Esophagus squamous epithelium (tissue), 5 donors: ENCODE results near the gene LMNTD2. TPM values are rescaled to one million over a fixed set of nuclear protein-coding genes. Genes with fewer than 3 reads are reported as not detected.

Source experiments
- DNase-seq: peaks from one replicate; lab custom pipeline; 2025; lab: John Stamatoyannopoulos, UW
- H3K27ac ChIP-seq, 4 donors: fragments of 200-600 bp; sonication (generic); one replicate each; pipeline ENCODE4 v1.5.1; 2016 to 2019; ENCODE audit warnings: mild to moderate bottlenecking in 1 of 4
- H3K27me3 ChIP-seq, 4 donors: fragments of 200-600 bp; sonication (generic); 1 replicate in 3 of 4; 2 replicates in 1 of 4; pipeline versions ENCODE4 v1.5.1 to v1.6.0; 2017 to 2021; ENCODE audit warnings: antibody characterized with exemption in 1 of 4
- H3K36me3 ChIP-seq, 3 donors: fragments of 200-600 bp; sonication (generic); one replicate each; pipeline ENCODE4 v1.5.1; 2016 to 2019
- H3K4me1 ChIP-seq, 3 donors: fragments of 200-600 bp; sonication (generic); one replicate each; pipeline ENCODE4 v1.5.1; 2017 to 2019
- H3K4me3 ChIP-seq, 4 donors: fragments of 200-600 bp; sonication (generic); 1 replicate in 3 of 4; 2 replicates in 1 of 4; pipeline ENCODE4 v1.5.1; 2016 to 2019; ENCODE audit warnings: mild to moderate bottlenecking in 2 of 4, moderate library complexity in 1 of 4
- H3K9me3 ChIP-seq, 3 donors: fragments of 200-600 bp; sonication (generic); one replicate each; pipeline ENCODE4 v1.5.1; 2016 to 2019
- POLR2A ChIP-seq, 4 donors: fragments of 450-650 bp; IDR thresholded peaks; one replicate each; pipeline ENCODE4 v1.6.1; 2017; ENCODE audit warnings: antibody characterized with exemption in 4 of 4, mild to moderate bottlenecking in 4 of 4, moderate library complexity in 3 of 4
- WGBS, 2 donors: methylation state at CpG; one replicate each; pipeline ENCODE4 v1.1.5; 2018; 5-methylcytosine and 5-hydroxymethylcytosine counted together
- intact Hi-C: fragments of 100-400 bp; cut with DNase I; formaldehyde crosslinking; loops from one replicate; pipeline ENCODE4 v1.15.0; 2022
- total RNA-seq, 4 donors: library from RNA; depleted of rRNA; stranded (reverse); fragments of >200 nt; gene quantifications; one replicate each; pipeline ENCODE4 v1.1.0, GENCODE V29; 2016
- TF ChIP-seq, protein P1 (sequence below), 6 experiments: fragments of 450-650 bp in 4 of 6; fragments of 200-600 bp in 2 of 6; sonication (generic) in 2 of 6; IDR thresholded peaks; one replicate each; pipeline ENCODE4 v1.5.1; 2016 to 2019; ENCODE audit warnings: antibody characterized with exemption in 6 of 6, mild to moderate bottlenecking in 4 of 6, moderate library complexity in 4 of 6
- donor health status: DM: yes; HTN: yes; CAD: no.

The LMNTD2 gene
- total RNA-seq, 4 donors from 2014 or later, result 2.1 to 4.6 (median 3.8) TPM

DNA sequence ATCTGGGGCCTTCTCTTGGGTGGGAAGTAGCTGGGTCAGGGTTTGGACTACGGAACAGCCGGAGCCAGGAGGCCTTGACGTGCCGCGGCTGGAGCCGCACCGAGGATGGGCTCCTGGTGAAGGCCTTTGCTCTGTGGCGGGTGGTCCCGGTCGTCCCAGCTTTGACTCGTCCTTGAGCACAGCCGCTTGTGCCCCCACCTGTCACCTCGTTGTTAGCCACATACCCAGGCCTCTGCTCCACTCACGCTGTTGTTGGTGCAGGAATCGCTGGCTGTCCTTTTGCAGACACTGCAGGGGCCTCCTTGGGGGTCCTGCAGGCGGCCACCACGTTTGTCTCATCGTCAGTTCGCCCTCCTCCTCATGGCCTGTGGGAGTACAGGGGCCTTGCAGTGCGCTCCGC lies 32.8 kb upstream of the LMNTD2 start:
- intact Hi-C loops, result no loop called here
- Histone ChIP-seq H3K9me3 (no peaks in the 10 kb centered on the region), H3K4me1 (no peaks in the 10 kb centered on the region), H3K36me3 (peaks cover 50 to 100% (median 65%) of the 10 kb centered on the region in 3 donors), H3K27ac (no peak overlapping the region), H3K4me3 (no peak overlapping the region), H3K27me3 (no peaks in the 10 kb centered on the region)
- 94% methylated on average over 10 of the region's 21 CpGs; no CpG with 5 or more reads in 1 of the 2 donors for WGBS, 2 donors
- DNase-seq, result no peak
- no peak for TF ChIP-seq POLR2A (IDR thresholded peaks at IDR 0.05)
- TF ChIP-seq, protein P1, sequence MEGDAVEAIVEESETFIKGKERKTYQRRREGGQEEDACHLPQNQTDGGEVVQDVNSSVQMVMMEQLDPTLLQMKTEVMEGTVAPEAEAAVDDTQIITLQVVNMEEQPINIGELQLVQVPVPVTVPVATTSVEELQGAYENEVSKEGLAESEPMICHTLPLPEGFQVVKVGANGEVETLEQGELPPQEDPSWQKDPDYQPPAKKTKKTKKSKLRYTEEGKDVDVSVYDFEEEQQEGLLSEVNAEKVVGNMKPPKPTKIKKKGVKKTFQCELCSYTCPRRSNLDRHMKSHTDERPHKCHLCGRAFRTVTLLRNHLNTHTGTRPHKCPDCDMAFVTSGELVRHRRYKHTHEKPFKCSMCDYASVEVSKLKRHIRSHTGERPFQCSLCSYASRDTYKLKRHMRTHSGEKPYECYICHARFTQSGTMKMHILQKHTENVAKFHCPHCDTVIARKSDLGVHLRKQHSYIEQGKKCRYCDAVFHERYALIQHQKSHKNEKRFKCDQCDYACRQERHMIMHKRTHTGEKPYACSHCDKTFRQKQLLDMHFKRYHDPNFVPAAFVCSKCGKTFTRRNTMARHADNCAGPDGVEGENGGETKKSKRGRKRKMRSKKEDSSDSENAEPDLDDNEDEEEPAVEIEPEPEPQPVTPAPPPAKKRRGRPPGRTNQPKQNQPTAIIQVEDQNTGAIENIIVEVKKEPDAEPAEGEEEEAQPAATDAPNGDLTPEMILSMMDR (IDR thresholded peaks at IDR 0.05), result no peak

DNA sequence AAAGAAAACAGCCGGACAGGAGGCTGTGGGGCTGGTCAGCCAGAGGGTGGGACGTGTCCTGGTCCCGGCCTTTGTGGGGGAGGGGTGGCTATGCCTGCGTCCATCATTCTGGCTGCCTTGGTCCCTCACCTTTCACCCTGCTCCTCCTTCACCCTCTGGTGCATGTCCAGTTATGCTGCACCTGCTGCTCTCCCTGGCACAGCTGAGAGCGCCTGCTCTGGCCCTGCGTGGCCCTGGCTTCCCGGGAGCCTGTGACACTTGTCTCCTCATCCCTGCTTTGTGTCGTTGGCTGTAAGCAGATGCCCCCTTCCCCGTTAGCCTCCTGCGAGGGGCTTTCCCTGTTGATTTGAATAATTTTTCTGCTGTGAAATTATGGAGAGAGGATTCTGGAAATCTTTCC lies 32.4 kb upstream of the LMNTD2 start:
- no peak for DNase-seq
- intact Hi-C loops, result no loop called here
- 69 to 87% methylated on average over 3 to 10 of the region's 10 CpGs for WGBS, 2 donors

DNA sequence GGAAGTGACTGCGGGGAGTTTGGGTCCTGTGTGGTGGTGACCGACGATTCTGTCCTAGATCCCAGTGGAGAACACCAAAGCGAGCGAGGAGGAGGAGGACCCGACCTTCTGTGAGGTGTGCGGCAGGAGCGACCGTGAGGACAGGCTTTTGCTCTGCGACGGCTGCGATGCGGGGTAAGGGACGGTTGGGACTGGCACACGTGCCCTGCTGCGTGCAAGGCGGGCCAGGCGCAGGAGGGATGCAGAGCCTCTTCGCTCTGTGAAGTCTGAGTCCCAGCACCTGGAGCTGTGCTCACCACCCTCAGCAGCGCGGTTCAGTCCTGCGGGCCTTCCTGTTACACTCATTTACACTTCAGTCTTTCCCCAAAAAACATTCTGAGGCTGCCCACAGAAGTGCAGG lies 32.0 kb upstream of the LMNTD2 start:
- Histone ChIP-seq H3K27me3 (no peaks in the 10 kb centered on the region), H3K27ac (no peak overlapping the region), H3K4me1 (no peaks in the 10 kb centered on the region), H3K4me3 (no peak overlapping the region), H3K36me3 (peaks cover 44 to 100% (median 63%) of the 10 kb centered on the region in 3 donors), H3K9me3 (no peaks in the 10 kb centered on the region)
- intact Hi-C loops, result no loop called here
- WGBS, 2 donors, result 94 to 95% methylated on average over 21 of the region's 22 CpGs
- no peak for DNase-seq
- TF ChIP-seq, protein P1 (IDR thresholded peaks at IDR 0.05), result no peak
- TF ChIP-seq POLR2A (IDR thresholded peaks at IDR 0.05), result no peak

More for the DNA sequence above, 32.4 kb upstream of the LMNTD2 start:
- Histone ChIP-seq H3K27ac (no peak overlapping the region), H3K4me3 (no peak overlapping the region), H3K9me3 (no peaks in the 10 kb centered on the region), H3K27me3 (no peaks in the 10 kb centered on the region), H3K36me3 (peaks cover 46 to 100% (median 65%) of the 10 kb centered on the region in 3 donors), H3K4me1 (no peaks in the 10 kb centered on the region)
- TF ChIP-seq, protein P1 (IDR thresholded peaks at IDR 0.05), result no peak

DNA sequence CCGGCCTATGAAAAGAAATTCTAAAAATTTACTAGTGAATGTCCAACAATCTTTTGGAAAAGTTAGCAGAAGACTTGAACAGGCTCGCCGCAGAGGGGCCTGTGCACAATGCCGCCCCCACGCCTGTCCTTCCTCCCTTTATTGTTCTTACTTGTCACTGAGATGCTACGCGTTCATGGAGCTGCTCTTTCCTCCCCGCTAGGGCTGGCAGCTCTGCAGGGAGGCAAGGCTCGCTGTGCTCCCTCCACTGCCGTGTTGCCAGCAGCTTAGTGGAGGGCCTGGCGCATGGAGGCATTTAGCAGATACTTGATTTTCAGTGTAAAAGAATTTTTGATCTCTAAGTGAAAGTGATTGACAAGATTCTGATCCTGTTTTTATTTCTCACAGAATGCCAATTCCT lies 30.5 kb upstream of the LMNTD2 start:
- Histone ChIP-seq H3K4me1 (no peaks in the 10 kb centered on the region), H3K27ac (no peak overlapping the region), H3K36me3 (peaks cover 35 to 100% (median 61%) of the 10 kb centered on the region in 3 donors), H3K9me3 (no peaks in the 10 kb centered on the region), H3K4me3 (no peak overlapping the region), H3K27me3 (no peaks in the 10 kb centered on the region)
- no peak for DNase-seq
- TF ChIP-seq, protein P1 (IDR thresholded peaks at IDR 0.05), result no peak
- no peak for TF ChIP-seq POLR2A (IDR thresholded peaks at IDR 0.05)
- WGBS, 2 donors, result 83 to 84% methylated on average over 11 of the region's 11 CpGs
- intact Hi-C loops, result no loop called here

DNA sequence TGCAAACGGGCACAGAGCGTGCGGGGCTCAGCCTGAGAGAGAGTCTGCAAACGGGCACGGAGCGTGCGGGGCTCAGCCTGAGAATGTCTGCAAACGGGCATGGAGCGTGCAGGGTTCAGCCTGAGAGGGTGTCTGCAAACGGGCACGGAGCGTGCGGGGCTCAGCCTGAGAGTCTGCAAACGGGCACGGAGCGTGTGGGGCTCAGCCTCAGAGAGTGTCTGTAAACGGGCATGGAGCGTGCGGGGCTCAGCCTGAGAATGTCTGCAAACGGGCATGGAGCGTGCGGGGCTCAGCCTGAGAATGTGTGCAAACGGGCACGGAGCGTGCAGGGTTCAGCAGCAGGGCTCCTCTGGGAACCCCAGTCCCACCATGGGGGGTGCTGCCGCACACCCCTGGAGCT lies 29.3 kb upstream of the LMNTD2 start:
- WGBS, 2 donors, result 93 to 97% methylated on average over 16 to 21 of the region's 26 CpGs
- Histone ChIP-seq H3K4me3 (no peak overlapping the region), H3K9me3 (no peaks in the 10 kb centered on the region), H3K36me3 (peaks cover 26 to 99% (median 66%) of the 10 kb centered on the region in 3 donors), H3K4me1 (no peaks in the 10 kb centered on the region), H3K27ac (no peak overlapping the region), H3K27me3 (no peaks in the 10 kb centered on the region)
- intact Hi-C loops, result no loop called here
- no peak for DNase-seq
- TF ChIP-seq, protein P1 (IDR thresholded peaks at IDR 0.05), result no peak
- no peak for TF ChIP-seq POLR2A (IDR thresholded peaks at IDR 0.05)
